ENCODE measurements around the gene RHEX.

Gene RHEX

GRCh38 chr1:206098242-206098919 lies 45.4 kb downstream of the RHEX start:
- no peak for DNase-seq

DNA sequence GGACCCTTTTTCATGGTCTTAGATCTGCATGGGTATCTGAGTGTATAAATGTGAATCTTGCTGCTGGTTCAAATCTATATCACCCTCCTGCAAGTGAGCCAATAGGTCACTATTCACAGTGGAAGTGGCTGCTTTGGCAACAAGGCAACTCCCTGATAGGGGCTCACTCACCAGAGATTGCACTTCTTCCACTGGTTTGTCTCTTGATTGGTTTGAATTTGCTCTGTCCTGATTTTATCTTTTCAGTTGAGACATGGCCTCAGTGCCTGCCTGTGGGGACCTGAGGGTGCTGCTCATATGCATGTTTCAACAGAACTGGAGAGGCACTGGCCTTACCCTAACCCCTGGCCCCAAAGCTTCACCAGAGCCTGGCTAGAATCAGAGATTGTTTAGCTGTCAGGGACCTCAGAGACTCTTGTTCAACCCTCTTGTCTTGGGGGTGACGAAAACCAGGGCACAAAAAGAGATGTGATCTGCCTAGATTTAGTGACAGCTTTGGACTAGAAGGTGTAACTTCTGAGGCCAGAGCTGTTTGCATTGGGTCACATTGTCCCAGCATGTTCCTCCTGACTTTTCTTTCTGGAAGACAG lies 47.3 kb downstream of the RHEX start:
- no peak for DNase-seq

DNA sequence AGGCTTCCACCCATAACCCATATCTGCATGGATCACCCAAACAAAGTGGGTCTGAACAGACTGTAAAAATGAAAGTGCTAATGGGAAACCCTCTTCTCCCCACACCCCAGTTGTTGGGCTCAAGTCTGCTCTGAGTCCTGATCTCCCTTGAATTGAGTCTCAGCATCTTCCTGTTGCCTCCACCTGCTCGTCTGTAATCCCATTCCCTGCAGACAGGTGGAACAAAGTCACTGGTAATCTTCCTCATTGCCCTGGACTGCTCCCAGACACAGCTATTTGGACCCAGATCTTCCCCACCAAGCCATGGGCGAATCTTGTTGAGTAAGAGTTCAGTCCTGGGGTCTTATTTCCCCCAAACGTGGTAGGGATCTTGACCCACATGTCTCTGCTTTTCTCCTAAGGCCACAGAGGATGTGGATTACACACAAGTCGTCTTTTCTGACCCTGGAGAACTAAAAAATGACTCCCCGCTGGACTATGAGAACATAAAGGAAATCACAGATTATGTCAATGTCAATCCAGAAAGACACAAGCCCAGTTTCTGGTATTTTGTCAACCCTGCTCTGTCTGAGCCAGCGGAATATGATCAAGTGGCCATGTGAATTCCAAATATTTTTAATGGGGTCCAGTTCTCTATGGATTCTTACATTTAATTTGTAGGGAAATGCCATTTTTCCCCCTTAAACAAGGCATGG lies 48.5 kb downstream of the RHEX start:
- DNase-seq = no peak

GRCh38 chr1:206102292-206102936 lies 49.4 kb downstream of the RHEX start:
- no peak for DNase-seq

DNA sequence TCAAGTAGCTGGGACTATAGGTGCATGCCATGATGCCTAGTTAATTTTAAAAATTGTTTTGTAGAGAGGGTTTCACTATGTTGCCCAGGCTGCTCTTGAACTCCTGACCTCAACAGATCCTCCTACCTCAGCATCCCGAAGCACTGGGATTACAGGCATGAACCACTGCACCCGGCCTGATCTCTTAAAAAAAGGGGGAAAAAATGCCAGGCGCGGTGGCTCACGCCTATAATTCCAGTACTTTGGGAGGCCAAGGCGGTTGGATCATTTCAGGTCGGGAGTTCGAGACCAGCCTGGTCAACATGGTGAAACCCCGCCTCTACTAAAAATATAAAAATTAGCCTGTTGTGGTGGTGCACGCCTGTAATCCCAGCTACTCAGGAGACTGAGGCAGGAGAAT lies 51.0 kb downstream of the RHEX start:
- DNase-seq = no peak

GRCh38 chr1:206105464-206105995 lies 52.6 kb downstream of the RHEX start:
- no peak for DNase-seq

DNA sequence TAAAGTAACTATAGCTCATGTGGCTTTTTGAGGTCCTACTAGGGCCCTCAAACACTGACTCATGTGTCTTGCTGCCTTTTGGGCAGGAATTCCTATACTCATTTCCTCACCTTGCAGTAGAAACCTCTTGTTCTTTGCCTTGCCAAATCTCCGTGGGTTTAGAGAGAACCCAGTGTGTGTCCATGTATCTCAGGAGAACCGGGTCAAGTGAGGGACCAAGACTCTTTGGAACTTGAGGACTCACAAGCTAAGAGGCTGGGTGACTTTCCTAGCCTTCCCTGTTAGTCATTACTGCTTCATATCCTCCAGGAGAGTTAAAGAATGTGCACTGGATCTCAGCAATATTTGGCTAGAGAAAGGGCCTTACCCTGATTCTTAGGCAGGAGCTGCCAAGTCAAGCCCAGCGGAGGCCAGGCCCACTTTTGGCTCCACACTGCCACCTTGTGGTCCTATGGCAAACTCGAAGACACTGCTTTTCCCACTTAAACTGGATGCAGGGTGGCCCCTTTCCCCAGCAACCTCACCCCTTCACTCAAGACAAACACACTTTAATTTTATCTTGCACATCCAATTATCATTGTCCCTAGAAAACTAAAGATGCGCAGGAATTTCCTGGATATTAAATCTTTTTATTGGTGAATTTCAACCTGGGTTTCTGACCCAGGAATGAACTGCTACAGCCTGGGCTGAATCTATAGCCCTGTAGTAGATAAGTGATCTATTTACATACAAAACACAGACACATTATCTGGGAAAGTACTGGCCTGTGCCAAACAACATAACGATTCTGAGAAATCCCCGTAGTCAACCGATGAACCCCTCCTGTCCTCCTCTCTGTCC lies 53.6 kb downstream of the RHEX start:
- DNase-seq = peak; percentile 80

DNA sequence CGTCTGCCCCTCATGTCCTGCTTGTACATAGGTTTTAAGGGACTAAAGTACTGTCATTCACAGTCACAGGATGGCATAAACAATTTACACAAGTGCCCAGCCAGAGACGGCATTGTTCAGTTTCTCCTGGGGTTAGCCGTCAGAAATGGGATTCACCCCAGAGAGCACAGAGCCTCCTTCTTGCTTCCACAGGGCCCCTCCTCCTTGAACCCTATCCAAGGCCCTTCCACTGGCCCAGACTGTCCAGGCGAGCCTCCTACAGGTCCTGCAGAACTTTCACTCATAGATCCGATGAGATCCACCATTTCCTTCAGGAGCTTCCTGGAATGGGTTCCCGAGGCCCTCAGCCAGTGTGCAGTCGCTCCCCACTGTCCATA lies 54.2 kb downstream of the RHEX start:
- DNase-seq = no peak

GRCh38 chr1:206108635-206109034 lies 55.7 kb downstream of the RHEX start:
- DNase-seq = no peak

DNA sequence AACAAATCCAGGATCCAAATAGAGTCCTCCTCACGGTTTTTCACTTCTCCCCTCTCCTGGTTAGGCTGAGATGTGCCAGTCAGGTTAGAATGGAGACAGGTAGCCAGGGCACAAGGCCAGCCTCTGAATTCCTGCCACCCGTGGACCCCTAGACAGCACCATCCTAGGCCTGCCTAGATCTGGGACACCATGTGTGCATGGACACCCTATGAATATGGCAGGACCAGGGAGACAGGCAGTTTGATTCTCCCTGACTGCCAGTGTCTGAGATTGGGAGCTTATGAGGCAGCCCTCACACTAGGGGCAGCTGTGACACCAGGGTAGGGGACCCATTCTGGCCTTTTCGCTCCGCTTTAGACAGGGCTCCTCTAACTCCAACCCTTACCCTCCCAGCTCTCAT lies 56.7 kb downstream of the RHEX start:
- DNase-seq = no peak

DNA sequence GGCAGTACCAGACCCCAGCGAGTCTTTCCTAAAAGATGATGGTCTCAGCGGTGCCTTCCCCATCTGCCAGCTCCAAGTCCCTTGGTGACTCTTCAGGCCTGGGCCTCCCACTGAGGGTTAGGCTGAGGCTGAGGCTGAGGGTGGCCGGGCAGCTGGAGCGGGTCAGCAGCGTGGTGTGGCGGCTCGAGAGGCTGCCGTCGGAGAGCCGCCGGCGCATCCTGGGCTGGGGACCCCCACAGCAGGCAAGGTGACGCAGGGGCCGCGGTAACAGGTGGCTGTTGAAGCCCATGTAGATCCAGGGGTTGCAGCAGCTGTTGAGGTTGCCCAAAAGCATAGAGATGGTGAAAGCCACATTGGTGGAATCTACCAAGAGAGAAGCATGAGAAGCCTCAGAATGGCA lies 57.2 kb downstream of the RHEX start:
- DNase-seq = no peak

DNA sequence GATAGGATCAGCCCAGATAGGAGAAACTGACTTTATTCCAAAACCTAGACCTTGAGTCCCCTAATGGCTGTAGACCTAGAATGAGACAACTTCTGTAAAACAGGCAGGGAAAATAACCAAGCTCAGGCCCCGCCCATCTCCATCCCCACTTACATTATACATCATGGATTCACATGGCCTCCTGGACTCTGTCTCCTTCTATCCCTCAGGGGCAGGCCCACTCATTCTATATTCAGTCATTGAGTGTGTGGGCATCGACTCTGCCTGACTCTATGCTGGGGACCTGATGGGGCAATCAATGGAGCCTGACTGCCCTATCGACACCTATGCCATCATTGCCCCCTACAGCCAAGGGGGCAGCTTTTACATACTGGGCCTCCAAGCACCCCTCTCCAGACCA lies 57.8 kb downstream of the RHEX start:
- DNase-seq = no peak

DNA sequence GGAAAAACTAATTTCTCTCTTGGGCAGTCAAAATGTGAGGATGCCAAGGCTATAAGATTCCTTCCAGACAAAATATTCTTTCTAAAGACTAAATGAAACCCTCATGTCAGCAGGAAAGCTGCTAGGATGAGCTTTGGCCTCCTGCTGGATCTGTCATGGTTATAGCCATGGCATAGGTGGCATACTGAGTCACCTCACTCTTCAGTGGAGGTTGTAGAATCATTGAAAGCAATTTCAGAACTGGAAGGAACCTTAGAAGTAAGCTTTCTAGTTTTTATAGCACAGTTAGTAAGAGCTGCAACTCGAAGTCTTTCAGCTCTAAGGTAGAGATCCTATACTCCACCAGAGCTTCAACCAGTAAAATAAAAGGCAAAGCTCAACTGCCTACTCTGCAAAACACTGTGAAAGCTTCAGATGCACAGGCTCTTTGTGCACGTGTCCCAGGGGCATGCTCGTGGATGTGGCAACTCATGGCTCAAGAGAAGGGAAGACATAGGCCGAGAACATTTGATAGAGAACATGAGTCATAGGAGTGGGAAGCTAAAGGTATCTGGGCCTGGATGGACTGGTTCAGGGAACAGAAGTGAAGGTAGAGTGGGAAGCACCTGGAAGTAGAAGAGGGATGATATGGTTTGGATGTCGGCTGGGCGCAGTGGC lies 58.4 kb downstream of the RHEX start:
- DNase-seq = no peak

- no peak for DNase-seq
These were observed 59.8 kb downstream of the RHEX start for GRCh38 chr1:206112600-206113301.

DNA sequence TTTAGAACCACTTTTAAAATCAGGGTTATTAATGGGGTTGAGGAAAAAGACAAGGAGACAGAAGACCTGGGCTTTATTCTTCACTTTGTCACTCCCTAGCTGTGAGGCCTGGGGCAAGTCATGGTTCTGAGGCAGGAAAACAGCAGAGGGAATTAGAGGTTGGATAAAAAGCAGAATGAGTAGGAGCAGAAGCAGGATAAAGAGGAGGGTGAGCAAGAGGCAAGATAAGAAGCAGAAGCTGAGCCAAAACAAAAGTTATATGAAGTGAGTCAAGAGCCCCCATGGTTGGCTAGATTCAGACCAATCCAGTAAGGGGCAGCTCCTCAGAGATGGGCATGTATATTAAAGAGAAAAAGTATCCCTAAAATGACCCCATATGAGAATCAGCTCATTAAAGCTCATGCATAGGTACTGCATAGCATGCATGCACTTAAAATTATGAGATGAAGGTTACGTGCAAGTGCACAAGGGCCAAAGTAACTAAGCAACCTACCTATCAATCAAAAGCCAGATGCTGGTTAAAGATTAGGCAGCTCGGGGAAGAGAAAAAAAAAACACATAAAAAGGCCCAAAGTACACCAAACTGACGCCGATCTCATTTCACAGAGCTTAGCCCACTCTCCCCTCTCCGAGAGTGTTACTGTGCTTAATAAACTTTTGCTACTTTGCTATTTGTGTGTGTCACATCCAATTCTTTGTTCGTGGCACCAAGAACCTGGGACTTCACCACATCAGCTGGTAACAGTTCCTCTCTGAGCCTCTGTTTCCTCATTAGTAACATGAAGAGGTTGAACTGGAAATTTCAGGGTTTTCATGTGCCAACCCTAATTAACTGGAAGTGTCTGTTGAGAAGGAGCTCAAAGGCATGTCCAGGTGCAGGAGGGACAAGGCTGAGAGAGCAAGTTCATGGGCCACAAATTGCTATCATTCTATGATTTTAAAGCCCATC lies 62.0 kb downstream of the RHEX start:
- DNase-seq = no peak

- DNase-seq = no peak
These were observed 62.8 kb downstream of the RHEX start for GRCh38 chr1:206115791-206116190.

- DNase-seq = no peak
These were observed 63.4 kb downstream of the RHEX start for GRCh38 chr1:206116191-206116872.

DNA sequence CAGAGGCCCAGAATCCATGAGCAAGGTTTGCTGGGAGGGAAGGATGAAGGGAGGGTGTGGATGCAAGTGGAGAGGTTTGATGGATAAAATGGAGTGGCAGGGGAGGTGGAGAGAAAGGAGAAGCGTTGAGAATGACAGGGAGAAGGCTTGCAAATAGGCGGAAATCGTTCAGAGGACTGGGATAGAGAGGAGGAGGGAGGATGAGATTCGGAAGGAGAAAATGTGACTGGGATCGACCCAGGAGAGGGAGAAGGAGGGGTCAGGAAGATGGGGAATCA lies 63.8 kb downstream of the RHEX start:
- no peak for DNase-seq

DNA sequence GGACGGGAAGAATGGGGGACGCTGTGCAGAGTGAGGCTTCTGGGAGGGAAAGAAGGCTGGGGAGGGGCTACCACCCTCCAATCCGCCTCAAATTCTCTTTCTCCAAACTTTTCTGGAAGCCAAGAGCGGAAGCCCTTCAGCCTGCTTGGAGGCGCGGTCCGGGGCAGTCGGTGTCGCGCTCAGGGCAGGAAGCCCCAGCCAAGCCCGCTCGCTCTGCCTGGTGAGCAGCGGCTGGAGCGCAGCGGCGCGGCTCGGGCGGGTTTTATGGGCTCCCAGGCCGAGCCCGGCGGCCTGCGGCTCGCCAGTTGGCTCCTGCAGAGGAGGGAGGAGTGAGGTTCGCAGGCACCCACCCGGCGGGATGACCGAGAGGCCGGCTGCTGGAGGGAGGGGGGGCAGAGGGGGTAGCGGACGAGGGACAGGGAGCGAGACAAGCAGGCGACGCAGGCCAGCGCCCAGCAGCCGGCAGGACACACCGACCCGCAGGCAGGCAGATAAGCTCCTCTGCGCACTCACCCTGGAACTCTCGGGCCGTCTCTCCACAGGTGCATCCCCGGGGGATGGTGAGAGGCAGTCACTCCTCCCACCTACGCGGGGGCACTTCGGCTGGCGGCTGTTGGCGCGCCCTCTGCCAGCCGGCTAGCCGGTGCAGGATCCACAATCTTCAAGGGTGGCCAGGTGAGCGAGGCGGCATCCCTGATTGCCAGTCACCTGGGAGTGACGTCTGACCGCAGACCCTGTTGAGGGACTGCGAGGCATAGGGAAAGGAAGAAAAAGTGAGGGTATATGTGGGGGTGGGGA lies 64.4 kb downstream of the RHEX start, which contains the start of gene AVPR1B:
TSS of gene AVPR1B (minus strand) at position 238 of the 798 bp plus-strand sequence. CDS start 498 bp downstream, outside the sequence.
- DNase-seq = peak; percentile 13

All from fibroblast of skin of right quadriceps (primary cell).